GM19193 (cell line): ENCODE results near the gene FAM20A.

Experiments
- POLR2A ChIP-seq: IDR thresholded peaks from 4 replicates; pipeline ENCODE4 v1.6.1; 2011; ENCODE audit not compliant: insufficient read depth, insufficient read length; ENCODE audit errors: extremely low read depth

The FAM20A gene

GRCh38 chr17:68564415-68565111, 36.6 kb downstream of the FAM20A start:
- TF ChIP-seq POLR2A, result no peak

GRCh38 chr17:68562736-68563135, 38.4 kb downstream of the FAM20A start:
- no peak for TF ChIP-seq POLR2A

GRCh38 chr17:68560966-68561720, 40.0 kb downstream of the FAM20A start:
- no peak for TF ChIP-seq POLR2A

- no peak for TF ChIP-seq POLR2A
Observed at GRCh38 chr17:68559316-68559715, 41.9 kb downstream of the FAM20A start.

GRCh38 chr17:68556551-68556950, 44.6 kb downstream of the FAM20A start:
- no peak for TF ChIP-seq POLR2A

- no peak for TF ChIP-seq POLR2A
Observed at GRCh38 chr17:68544111-68544915, 56.9 kb downstream of the FAM20A start.

GRCh38 chr17:68542698-68543463, 58.3 kb downstream of the FAM20A start:
- no peak for TF ChIP-seq POLR2A

GRCh38 chr17:68541816-68542215, 59.4 kb downstream of the FAM20A start:
- no peak for TF ChIP-seq POLR2A

- TF ChIP-seq POLR2A, result no peak
Observed at GRCh38 chr17:68540981-68541380, 60.2 kb downstream of the FAM20A start.

GRCh38 chr17:68539548-68540467, 61.4 kb downstream of the FAM20A start:
- no peak for TF ChIP-seq POLR2A

GRCh38 chr17:68535922-68536321, 65.2 kb downstream of the FAM20A start:
- no peak for TF ChIP-seq POLR2A

- TF ChIP-seq POLR2A, result no peak
Observed at GRCh38 chr17:68534695-68535088, 66.5 kb downstream of the FAM20A start.

- TF ChIP-seq POLR2A, result no peak
Observed at GRCh38 chr17:68533887-68534694, 67.1 kb downstream of the FAM20A start.
